ENCODE results near the gene CLEC20A. TPM values are rescaled to one million over a fixed set of nuclear protein-coding genes. Genes with fewer than 3 reads are reported as not detected.

Gene CLEC20A
- total and polyA plus RNA-seq, 8 donors: 0.31 TPM; not detected in 7

DNA sequence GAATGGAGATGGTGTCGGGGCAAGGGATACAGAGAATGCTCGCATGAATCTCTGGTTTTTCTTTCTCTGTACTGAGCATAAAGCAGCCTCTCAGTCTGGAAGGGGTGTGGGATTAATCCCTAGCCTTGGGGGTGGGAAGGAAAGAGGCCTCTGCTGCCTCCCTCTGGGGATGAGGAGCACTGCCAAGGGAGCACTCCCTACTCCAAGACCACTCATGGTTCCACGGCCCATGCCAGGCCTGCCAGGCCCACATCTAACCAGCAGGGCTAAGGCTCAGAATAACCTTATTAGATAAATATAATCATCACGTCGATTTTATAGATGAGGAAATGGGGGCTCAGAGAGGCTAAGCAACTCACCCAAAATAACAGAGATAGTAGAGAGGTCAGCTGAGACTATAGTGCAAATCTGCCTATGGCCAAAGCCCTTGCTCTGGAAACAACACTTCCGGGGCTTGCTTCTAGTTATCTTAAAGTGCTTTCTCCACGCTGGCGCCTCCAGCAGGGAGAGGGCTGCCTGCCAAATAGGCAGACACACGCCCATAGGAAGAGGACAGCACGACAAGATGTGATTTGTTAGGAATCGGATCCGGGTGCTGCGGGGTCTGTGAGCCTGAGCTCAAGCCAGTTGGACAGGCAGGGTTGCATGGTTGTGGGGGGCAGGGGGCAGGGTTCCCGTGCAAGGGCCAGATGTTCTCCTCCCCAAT, 16.7 kb upstream of the CLEC20A start:
- H3K36me3 ChIP-seq: no peaks in the 10 kb centered on the region
- TF ChIP-seq, protein P1, sequence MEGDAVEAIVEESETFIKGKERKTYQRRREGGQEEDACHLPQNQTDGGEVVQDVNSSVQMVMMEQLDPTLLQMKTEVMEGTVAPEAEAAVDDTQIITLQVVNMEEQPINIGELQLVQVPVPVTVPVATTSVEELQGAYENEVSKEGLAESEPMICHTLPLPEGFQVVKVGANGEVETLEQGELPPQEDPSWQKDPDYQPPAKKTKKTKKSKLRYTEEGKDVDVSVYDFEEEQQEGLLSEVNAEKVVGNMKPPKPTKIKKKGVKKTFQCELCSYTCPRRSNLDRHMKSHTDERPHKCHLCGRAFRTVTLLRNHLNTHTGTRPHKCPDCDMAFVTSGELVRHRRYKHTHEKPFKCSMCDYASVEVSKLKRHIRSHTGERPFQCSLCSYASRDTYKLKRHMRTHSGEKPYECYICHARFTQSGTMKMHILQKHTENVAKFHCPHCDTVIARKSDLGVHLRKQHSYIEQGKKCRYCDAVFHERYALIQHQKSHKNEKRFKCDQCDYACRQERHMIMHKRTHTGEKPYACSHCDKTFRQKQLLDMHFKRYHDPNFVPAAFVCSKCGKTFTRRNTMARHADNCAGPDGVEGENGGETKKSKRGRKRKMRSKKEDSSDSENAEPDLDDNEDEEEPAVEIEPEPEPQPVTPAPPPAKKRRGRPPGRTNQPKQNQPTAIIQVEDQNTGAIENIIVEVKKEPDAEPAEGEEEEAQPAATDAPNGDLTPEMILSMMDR (IDR thresholded peaks at IDR 0.05): no peak
- TF ChIP-seq POLR2A (IDR thresholded peaks at IDR 0.05) (no peak), POLR2AphosphoS5 (IDR thresholded peaks at IDR 0.05) (no peak), EP300 (IDR thresholded peaks at IDR 0.05) (no peak)
- intact Hi-C loops (cut with DNase I; ENCODE audit: low total_unique reads): no loop called here
- no peak overlapping the region for H3K27ac ChIP-seq
- no peaks in the 10 kb centered on the region for H3K27me3 ChIP-seq
- H3K4me1 ChIP-seq: peaks cover 0 to 9% (median 3%) of the 10 kb centered on the region in 4 donors
- DNase-seq: peak; percentile 53 to 64
- no peaks in the 10 kb centered on the region for H3K9me3 ChIP-seq
- no peak overlapping the region for H3K4me3 ChIP-seq
- 29 to 43% (median 34%) methylated on average over 14 of the region's 14 CpGs for WGBS, 5 donors

DNA sequence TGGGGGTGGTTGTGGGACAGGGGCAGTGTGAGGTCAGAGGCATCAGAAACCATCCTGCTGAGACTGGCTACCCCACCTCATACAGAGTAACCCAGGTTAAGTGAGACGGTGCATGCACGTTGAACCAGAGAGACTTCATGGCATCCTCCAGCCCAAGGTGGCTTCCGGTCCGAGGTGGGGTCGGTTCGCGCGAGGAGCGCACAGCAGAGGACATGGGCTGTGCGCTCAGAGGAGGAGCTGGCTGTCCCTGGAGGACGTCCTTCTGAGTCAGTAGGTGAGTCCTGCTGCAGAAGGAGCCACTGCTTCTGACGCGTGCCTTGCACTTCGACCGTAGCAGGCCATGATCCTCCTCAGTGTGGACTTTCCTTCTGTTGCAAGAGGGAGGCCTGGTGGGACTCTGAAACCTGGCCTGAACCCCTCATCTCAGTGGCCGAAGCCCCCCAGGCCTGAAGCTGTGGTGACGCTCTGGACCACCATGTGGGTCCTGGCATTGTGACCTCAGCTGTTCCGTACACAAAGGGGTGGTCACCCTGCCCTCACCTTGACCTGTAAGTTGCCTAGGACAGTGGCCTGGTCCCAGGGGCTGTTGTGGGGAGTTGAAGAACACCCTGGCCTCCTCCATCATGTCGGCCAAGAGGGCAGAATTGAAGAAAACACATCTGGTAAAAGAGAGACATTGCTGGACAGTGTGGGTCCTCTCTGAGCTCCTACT, 16.0 kb upstream of the CLEC20A start, which contains the start of gene TEX35:
Gene TEX35 (plus strand): TSS at position 544 of the 712 bp plus-strand sequence. CDS start 80 bp downstream, at position 624.
- Histone ChIP-seq H3K4me1 (peaks cover 0 to 9% (median 3%) of the 10 kb centered on the region in 4 donors), H3K27me3 (no peaks in the 10 kb centered on the region), H3K9me3 (no peaks in the 10 kb centered on the region), H3K27ac (no peak within 1 kb of the TSS), H3K36me3 (no peaks in the 10 kb centered on the region), H3K4me3 (no peak within 1 kb of the TSS)
- TF ChIP-seq, protein P1 (IDR thresholded peaks at IDR 0.05): no peak
- TF ChIP-seq POLR2AphosphoS5 (IDR thresholded peaks at IDR 0.05): no peak
- TF ChIP-seq POLR2A (IDR thresholded peaks at IDR 0.05): no peak
- no peak for TF ChIP-seq EP300 (IDR thresholded peaks at IDR 0.05)
- DNase-seq: no peak
- intact Hi-C loops (cut with DNase I; ENCODE audit: low total_unique reads): no loop called here
- WGBS, 5 donors: 90 to 97% (median 96%) methylated on average over 7 to 19 of the region's 19 CpGs

- Histone ChIP-seq H3K9me3 (no peaks in the 10 kb centered on the region), H3K4me3 (no peak overlapping the region), H3K27me3 (no peaks in the 10 kb centered on the region), H3K36me3 (no peaks in the 10 kb centered on the region), H3K27ac (no peak overlapping the region), H3K4me1 (peaks cover 0 to 21% (median 8%) of the 10 kb centered on the region in 4 donors)
- DNase-seq: no peak
- TF ChIP-seq POLR2A (IDR thresholded peaks at IDR 0.05): no peak
- WGBS, 5 donors: 87 to 95% (median 91%) methylated on average over 4 of the region's 4 CpGs
- intact Hi-C loops (cut with DNase I; ENCODE audit: low total_unique reads): no loop called here
Observed at GRCh38 chr1:178510155-178510554, 13.4 kb upstream of the CLEC20A start.

- Histone ChIP-seq H3K4me3 (no peak overlapping the region), H3K9me3 (no peaks in the 10 kb centered on the region), H3K36me3 (no peaks in the 10 kb centered on the region), H3K27me3 (no peaks in the 10 kb centered on the region), H3K27ac (no peak overlapping the region), H3K4me1 (peaks cover 0 to 21% (median 8%) of the 10 kb centered on the region in 4 donors)
- TF ChIP-seq POLR2A (IDR thresholded peaks at IDR 0.05) (no peak), POLR2AphosphoS5 (IDR thresholded peaks at IDR 0.05) (no peak), EP300 (IDR thresholded peaks at IDR 0.05) (no peak)
- TF ChIP-seq, protein P1 (IDR thresholded peaks at IDR 0.05): no peak
- 84 to 94% (median 90%) methylated on average over 5 of the region's 5 CpGs for WGBS, 5 donors
- intact Hi-C loops (cut with DNase I; ENCODE audit: low total_unique reads): no loop called here
- DNase-seq: no peak
Observed at GRCh38 chr1:178509414-178510007, 12.7 kb upstream of the CLEC20A start.

All from stomach (tissue), 9 donors.